GM12878 (cell line): ENCODE data around the gene CDC123. TPM values are rescaled to one million over a fixed set of nuclear protein-coding genes. Genes with fewer than 3 reads are reported as not detected.

Source experiments
- BACH1 ChIP-seq: fragments of 450-650 bp; IDR thresholded peaks from 2 replicates; pipeline ENCODE4 v1.6.1; 2017; ENCODE audit warnings: mild to moderate bottlenecking, borderline replicate concordance
- ESRRA ChIP-seq: IDR thresholded peaks from 2 replicates; pipeline ENCODE4 v1.6.1; 2012; ENCODE audit warnings: mild to moderate bottlenecking, low read length, improper control_type of control experiment
- GABPA ChIP-seq: IDR thresholded peaks from 2 replicates; pipeline ENCODE4 v1.6.1; 2014; ENCODE audit warnings: antibody characterized with exemption, low read depth, mild to moderate bottlenecking, inconsistent platforms
- MEF2B ChIP-seq: fragments of 450-650 bp; IDR thresholded peaks from 2 replicates; pipeline ENCODE4 v1.6.1; 2018; ENCODE audit warnings: mild to moderate bottlenecking, moderate library complexity; ENCODE audit not compliant: partially characterized antibody, poor library complexity, severe bottlenecking
- SMAD5 ChIP-seq: IDR thresholded peaks from 2 replicates; pipeline ENCODE4 v1.6.1; 2016; ENCODE audit warnings: antibody characterized with exemption, low read depth
- STAT1 ChIP-seq: fragments of 450-650 bp; conservative IDR thresholded peaks from 2 replicates; pipeline ENCODE4 v1.6.1; 2014; ENCODE audit warnings: antibody characterized with exemption, mild to moderate bottlenecking
- ZZZ3 ChIP-seq: IDR thresholded peaks from 2 replicates; pipeline ENCODE4 v1.6.1; 2011; ENCODE audit warnings: low read depth; ENCODE audit not compliant: control insufficient read depth, insufficient read length
- polyA plus RNA-seq, 11 experiments: library from polyadenylated mRNA; depleted of rRNA in 4 of 11; unstranded in 6 of 11; stranded (reverse) in 5 of 11; fragments of >200 nt; fragmentation: Nextera tagmentation in 4 of 11; fragmentation: Illumina TruSeq in 1 of 11; extraction: Ambion mirVana in 4 of 11; extraction: Trizol in 1 of 11; gene quantifications; 1 replicate in 1 of 11; 2 replicates in 10 of 11; pipeline versions ENCODE4 v1.2.1 to v1.2.3, GENCODE V29; 2011 to 2016; ENCODE audit warnings: inconsistent platforms in 2 of 11, missing spikeins in 2 of 11, low read depth in 1 of 11
- total RNA-seq, 4 experiments: library from RNA; depleted of rRNA in 3 of 4; stranded (reverse); fragments of >200 nt in 3 of 4; fragmentation: Illumina TruSeq in 1 of 4; extraction: Trizol in 1 of 4; gene quantifications; 2 replicates each; pipeline versions ENCODE4 v1.2.1 to v1.2.3, GENCODE V29; 2013 to 2021
- TF ChIP-seq, protein P1 (sequence below): fragments of 450-650 bp; formaldehyde crosslinking; IDR thresholded peaks from 2 replicates; pipeline ENCODE4 v1.4.0; 2020; ENCODE audit warnings: mild to moderate bottlenecking, moderate library complexity

Gene CDC123
- total and polyA plus RNA-seq, 10 of the 15 experiments (the other 5 are each of a cell fraction or from before 2014, with no cell fraction given), result 128 to 360 (median 209) TPM

GRCh38 chr10:12299222-12299965 is 103.4 kb downstream of the CDC123 start (continued):
- no peak for TF ChIP-seq MEF2B
- TF ChIP-seq ESRRA, result no peak
- TF ChIP-seq GABPA, result no peak
- TF ChIP-seq ZZZ3, result no peak
- TF ChIP-seq STAT1, result no peak
- TF ChIP-seq SMAD5, result no peak
- TF ChIP-seq, protein P1, sequence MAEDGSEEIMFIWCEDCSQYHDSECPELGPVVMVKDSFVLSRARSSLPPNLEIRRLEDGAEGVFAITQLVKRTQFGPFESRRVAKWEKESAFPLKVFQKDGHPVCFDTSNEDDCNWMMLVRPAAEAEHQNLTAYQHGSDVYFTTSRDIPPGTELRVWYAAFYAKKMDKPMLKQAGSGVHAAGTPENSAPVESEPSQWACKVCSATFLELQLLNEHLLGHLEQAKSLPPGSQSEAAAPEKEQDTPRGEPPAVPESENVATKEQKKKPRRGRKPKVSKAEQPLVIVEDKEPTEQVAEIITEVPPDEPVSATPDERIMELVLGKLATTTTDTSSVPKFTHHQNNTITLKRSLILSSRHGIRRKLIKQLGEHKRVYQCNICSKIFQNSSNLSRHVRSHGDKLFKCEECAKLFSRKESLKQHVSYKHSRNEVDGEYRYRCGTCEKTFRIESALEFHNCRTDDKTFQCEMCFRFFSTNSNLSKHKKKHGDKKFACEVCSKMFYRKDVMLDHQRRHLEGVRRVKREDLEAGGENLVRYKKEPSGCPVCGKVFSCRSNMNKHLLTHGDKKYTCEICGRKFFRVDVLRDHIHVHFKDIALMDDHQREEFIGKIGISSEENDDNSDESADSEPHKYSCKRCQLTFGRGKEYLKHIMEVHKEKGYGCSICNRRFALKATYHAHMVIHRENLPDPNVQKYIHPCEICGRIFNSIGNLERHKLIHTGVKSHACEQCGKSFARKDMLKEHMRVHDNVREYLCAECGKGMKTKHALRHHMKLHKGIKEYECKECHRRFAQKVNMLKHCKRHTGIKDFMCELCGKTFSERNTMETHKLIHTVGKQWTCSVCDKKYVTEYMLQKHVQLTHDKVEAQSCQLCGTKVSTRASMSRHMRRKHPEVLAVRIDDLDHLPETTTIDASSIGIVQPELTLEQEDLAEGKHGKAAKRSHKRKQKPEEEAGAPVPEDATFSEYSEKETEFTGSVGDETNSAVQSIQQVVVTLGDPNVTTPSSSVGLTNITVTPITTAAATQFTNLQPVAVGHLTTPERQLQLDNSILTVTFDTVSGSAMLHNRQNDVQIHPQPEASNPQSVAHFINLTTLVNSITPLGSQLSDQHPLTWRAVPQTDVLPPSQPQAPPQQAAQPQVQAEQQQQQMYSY (CRISPR knock-in tag), result no peak
- no peak for TF ChIP-seq BACH1

Other genes starting within 250 kb of the CDC123 start
- 21.0 and 25.0 TPM in 2 replicates for gene UPF2, start 153.4 kb upstream of the CDC123 start, total RNA-seq (2014; rRNA removed)
- gene UPF2, start 153.4 kb upstream of the CDC123 start, total RNA-seq (2014; rRNA removed; fragmentation: Illumina TruSeq; extraction: Trizol), result 42.6 and 44.2 TPM in 2 replicates
- gene UPF2, start 153.4 kb upstream of the CDC123 start, total RNA-seq (2021), result 27.6 and 30.6 TPM in 2 replicates
- gene UPF2, start 153.4 kb upstream of the CDC123 start, polyA plus RNA-seq (2011; rRNA removed), result 24.3 and 37.9 TPM in 2 replicates
- 44.4 and 57.4 TPM in 2 replicates for gene UPF2, start 153.4 kb upstream of the CDC123 start, polyA plus RNA-seq (2014; fragmentation: Illumina TruSeq; extraction: Trizol)
- 10 to 100 TPM; 21.2 to 22.2 TPM for gene UPF2, start 153.4 kb upstream of the CDC123 start, polyA plus RNA-seq (2014; fragmentation: Nextera tagmentation; extraction: Ambion mirVana)
- 19.6 and 24.0 TPM in 2 replicates for gene UPF2, start 153.4 kb upstream of the CDC123 start, polyA plus RNA-seq (2014; rRNA removed)
- gene UPF2, start 153.4 kb upstream of the CDC123 start, polyA plus RNA-seq (2016; fragmentation: Nextera tagmentation; extraction: Ambion mirVana), result 10 to 100 TPM; 34.2 to 34.6 TPM
- gene DHTKD1, start 127.2 kb upstream of the CDC123 start, total RNA-seq (2014; rRNA removed), result 23.7 and 27.0 TPM in 2 replicates
- 26.3 and 29.0 TPM in 2 replicates for gene DHTKD1, start 127.2 kb upstream of the CDC123 start, total RNA-seq (2014; rRNA removed; fragmentation: Illumina TruSeq; extraction: Trizol)
- 33.9 and 35.0 TPM in 2 replicates for gene DHTKD1, start 127.2 kb upstream of the CDC123 start, total RNA-seq (2021)
- gene DHTKD1, start 127.2 kb upstream of the CDC123 start, polyA plus RNA-seq (2011; rRNA removed), result 26.2 and 26.6 TPM in 2 replicates
- 29.5 and 35.9 TPM in 2 replicates for gene DHTKD1, start 127.2 kb upstream of the CDC123 start, polyA plus RNA-seq (2014; fragmentation: Illumina TruSeq; extraction: Trizol)
- gene DHTKD1, start 127.2 kb upstream of the CDC123 start, polyA plus RNA-seq (2014; fragmentation: Nextera tagmentation; extraction: Ambion mirVana), result 10 to 100 TPM; 11.3 to 12.0 TPM
- 24.0 and 27.5 TPM in 2 replicates for gene DHTKD1, start 127.2 kb upstream of the CDC123 start, polyA plus RNA-seq (2014; rRNA removed)
- gene DHTKD1, start 127.2 kb upstream of the CDC123 start, polyA plus RNA-seq (2016; fragmentation: Nextera tagmentation; extraction: Ambion mirVana), result 10 to 100 TPM; 28.8 to 31.9 TPM
- 5.9 and 9.4 TPM in 2 replicates for gene SEC61A2, start 66.5 kb upstream of the CDC123 start, total RNA-seq (2014; rRNA removed)
- 7.2 and 7.4 TPM in 2 replicates for gene SEC61A2, start 66.5 kb upstream of the CDC123 start, total RNA-seq (2014; rRNA removed; fragmentation: Illumina TruSeq; extraction: Trizol)
- 8.3 and 9.5 TPM in 2 replicates for gene SEC61A2, start 66.5 kb upstream of the CDC123 start, total RNA-seq (2021)
- gene SEC61A2, start 66.5 kb upstream of the CDC123 start, polyA plus RNA-seq (2011; rRNA removed), result 36.2 and 38.8 TPM in 2 replicates
- gene SEC61A2, start 66.5 kb upstream of the CDC123 start, polyA plus RNA-seq (2014; fragmentation: Illumina TruSeq; extraction: Trizol), result 9.9 and 14.9 TPM in 2 replicates
- 1 to 10 TPM; 3.0 to 3.7 TPM for gene SEC61A2, start 66.5 kb upstream of the CDC123 start, polyA plus RNA-seq (2014; fragmentation: Nextera tagmentation; extraction: Ambion mirVana)
- gene SEC61A2, start 66.5 kb upstream of the CDC123 start, polyA plus RNA-seq (2014; rRNA removed), result 11.5 and 13.5 TPM in 2 replicates
- 1 to 10 TPM; 8.5 to 8.7 TPM for gene SEC61A2, start 66.5 kb upstream of the CDC123 start, polyA plus RNA-seq (2016; fragmentation: Nextera tagmentation; extraction: Ambion mirVana)
- 74.1 and 83.2 TPM in 2 replicates for gene NUDT5, start 297 bp upstream of the CDC123 start, total RNA-seq (2014; rRNA removed)
- 149 and 162 TPM in 2 replicates for gene NUDT5, start 297 bp upstream of the CDC123 start, total RNA-seq (2014; rRNA removed; fragmentation: Illumina TruSeq; extraction: Trizol)
- 90.1 and 91.2 TPM in 2 replicates for gene NUDT5, start 297 bp upstream of the CDC123 start, total RNA-seq (2021)
- 144 and 148 TPM in 2 replicates for gene NUDT5, start 297 bp upstream of the CDC123 start, polyA plus RNA-seq (2011; rRNA removed)
- 113 and 166 TPM in 2 replicates for gene NUDT5, start 297 bp upstream of the CDC123 start, polyA plus RNA-seq (2014; fragmentation: Illumina TruSeq; extraction: Trizol)
- 100 to 1,000 TPM; 293 to 345 TPM for gene NUDT5, start 297 bp upstream of the CDC123 start, polyA plus RNA-seq (2014; fragmentation: Nextera tagmentation; extraction: Ambion mirVana)
- gene NUDT5, start 297 bp upstream of the CDC123 start, polyA plus RNA-seq (2014; rRNA removed), result 84.8 and 90.4 TPM in 2 replicates
- 100 to 1,000 TPM; 223 to 233 TPM for gene NUDT5, start 297 bp upstream of the CDC123 start, polyA plus RNA-seq (2016; fragmentation: Nextera tagmentation; extraction: Ambion mirVana)
- 12.3 and 14.2 TPM in 2 replicates for gene CAMK1D, start 153.4 kb downstream of the CDC123 start, total RNA-seq (2014; rRNA removed)
- 14.6 and 15.0 TPM in 2 replicates for gene CAMK1D, start 153.4 kb downstream of the CDC123 start, total RNA-seq (2014; rRNA removed; fragmentation: Illumina TruSeq; extraction: Trizol)
- 35.5 and 37.0 TPM in 2 replicates for gene CAMK1D, start 153.4 kb downstream of the CDC123 start, total RNA-seq (2021)
- gene CAMK1D, start 153.4 kb downstream of the CDC123 start, polyA plus RNA-seq (2011; rRNA removed), result 12.3 and 14.4 TPM in 2 replicates
- gene CAMK1D, start 153.4 kb downstream of the CDC123 start, polyA plus RNA-seq (2014; fragmentation: Illumina TruSeq; extraction: Trizol), result 25.9 and 30.3 TPM in 2 replicates
- gene CAMK1D, start 153.4 kb downstream of the CDC123 start, polyA plus RNA-seq (2014; fragmentation: Nextera tagmentation; extraction: Ambion mirVana), result 1 to 10 TPM; 2.1 to 5.5 TPM
- 19.5 and 19.6 TPM in 2 replicates for gene CAMK1D, start 153.4 kb downstream of the CDC123 start, polyA plus RNA-seq (2014; rRNA removed)
- 10 to 100 TPM in 1 of 2 experiments, 1 to 10 TPM in 1; 3.5 to 20.0 TPM for gene CAMK1D, start 153.4 kb downstream of the CDC123 start, polyA plus RNA-seq (2016; fragmentation: Nextera tagmentation; extraction: Ambion mirVana)